Epithelial cell of proximal tubule (primary cell): ENCODE results near the gene SP1. TPM values are rescaled to one million over a fixed set of nuclear protein-coding genes. Genes with fewer than 3 reads are reported as not detected.
"Not testable (repeated sequence)": the region's sequence is repeated elsewhere in the genome, so short reads cannot be mapped to it uniquely, and the experiment has no call there.

Experiments used
- DNase-seq: peaks from one replicate; pipeline ENCODE4 v3.0.0-alpha.2; 2011; ENCODE audit warnings: low read depth
- H3K4me3 ChIP-seq: 2 replicates; pipeline ENCODE4 v1.5.1; 2011; ENCODE audit warnings: low read depth, mild to moderate bottlenecking, low read length
- total RNA-seq: library from RNA; depleted of rRNA; stranded (reverse); fragments of >200 nt; gene quantifications from 2 replicates; pipeline ENCODE4 v1.2.3, GENCODE V29; 2015
- TF ChIP-seq, protein P1 (sequence below): conservative IDR thresholded peaks from 2 replicates; pipeline ENCODE4 v1.5.1; 2012; ENCODE audit warnings: low read depth, mild to moderate bottlenecking, low read length

Gene SP1
- total RNA-seq, 1 donor from 2014 or later: 29.2 TPM

DNA sequence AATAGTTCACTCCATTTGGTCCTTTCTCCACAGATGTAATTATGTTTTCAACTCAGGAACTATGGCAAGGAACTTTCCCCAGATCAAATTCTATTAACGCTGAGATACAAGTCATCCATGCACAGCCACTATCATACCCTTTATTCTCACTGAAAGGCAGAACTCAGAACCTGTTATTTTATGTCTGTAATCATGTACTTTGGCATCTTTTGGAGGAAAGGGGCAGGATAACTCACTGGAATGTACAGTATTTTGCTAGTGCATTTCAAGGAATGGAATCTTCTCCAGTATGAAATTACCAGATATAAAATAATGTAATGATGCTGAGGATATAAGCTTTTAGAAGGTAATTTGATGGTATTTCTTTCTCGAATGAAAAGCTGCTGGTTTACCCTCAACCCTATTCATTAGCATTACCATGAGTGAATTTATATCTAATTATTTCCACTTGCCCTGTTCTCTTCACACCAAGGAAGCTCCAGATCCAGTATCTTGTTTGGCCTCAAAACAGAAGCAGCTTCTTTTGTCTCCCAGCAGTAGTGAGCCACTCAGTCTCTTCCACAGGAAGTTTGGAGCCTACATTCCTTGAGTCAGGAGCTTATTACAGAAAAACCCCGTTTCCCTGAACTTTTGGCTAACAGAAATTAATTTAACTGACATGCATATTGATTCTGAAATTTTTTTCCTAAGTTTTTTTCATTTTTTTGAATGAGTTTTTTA, 33.7 kb downstream of the SP1 start:
- TF ChIP-seq, protein P1, sequence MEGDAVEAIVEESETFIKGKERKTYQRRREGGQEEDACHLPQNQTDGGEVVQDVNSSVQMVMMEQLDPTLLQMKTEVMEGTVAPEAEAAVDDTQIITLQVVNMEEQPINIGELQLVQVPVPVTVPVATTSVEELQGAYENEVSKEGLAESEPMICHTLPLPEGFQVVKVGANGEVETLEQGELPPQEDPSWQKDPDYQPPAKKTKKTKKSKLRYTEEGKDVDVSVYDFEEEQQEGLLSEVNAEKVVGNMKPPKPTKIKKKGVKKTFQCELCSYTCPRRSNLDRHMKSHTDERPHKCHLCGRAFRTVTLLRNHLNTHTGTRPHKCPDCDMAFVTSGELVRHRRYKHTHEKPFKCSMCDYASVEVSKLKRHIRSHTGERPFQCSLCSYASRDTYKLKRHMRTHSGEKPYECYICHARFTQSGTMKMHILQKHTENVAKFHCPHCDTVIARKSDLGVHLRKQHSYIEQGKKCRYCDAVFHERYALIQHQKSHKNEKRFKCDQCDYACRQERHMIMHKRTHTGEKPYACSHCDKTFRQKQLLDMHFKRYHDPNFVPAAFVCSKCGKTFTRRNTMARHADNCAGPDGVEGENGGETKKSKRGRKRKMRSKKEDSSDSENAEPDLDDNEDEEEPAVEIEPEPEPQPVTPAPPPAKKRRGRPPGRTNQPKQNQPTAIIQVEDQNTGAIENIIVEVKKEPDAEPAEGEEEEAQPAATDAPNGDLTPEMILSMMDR: no peak
- no peak overlapping the region for H3K4me3 ChIP-seq
- no peak for DNase-seq

- no peak overlapping the region for H3K4me3 ChIP-seq
- no peak for DNase-seq
- TF ChIP-seq, protein P1: no peak
These were observed 34.9 kb downstream of the SP1 start for GRCh38 chr12:53414756-53415417.

DNA sequence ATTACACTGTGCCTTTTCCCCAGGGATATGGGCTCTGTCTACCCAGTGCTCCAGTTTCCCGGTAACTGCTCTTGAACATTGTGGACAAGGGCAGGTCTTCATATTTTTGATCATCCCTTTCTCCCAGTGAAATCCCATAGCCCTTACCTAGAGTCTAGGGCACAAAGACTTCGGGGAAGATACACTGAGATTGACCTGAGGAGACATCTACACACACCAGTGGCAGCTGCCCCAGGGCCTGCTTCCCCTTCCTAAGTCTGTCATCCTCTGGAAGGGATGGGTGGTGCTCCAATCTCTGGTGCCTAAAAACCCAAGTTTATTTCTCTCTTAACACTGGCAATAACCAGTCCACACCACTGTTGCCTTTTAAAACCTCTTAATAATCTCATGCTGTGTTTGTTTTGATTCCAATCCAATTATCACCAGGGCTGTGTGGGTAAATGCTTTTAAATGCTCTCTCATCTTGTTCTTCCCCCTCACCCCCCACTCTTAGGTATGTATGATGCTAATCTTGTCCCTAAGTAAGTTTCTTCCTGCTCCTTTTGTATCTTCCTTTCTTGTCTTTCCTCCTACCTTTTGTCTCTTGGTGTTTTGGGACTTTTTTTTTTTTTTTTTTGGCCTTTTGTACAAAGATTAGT, 35.9 kb downstream of the SP1 start:
- not testable (repeated sequence) for H3K4me3 ChIP-seq, DNase-seq

GRCh38 chr12:53417291-53417816, 37.4 kb downstream of the SP1 start:
- DNase-seq, H3K4me3 ChIP-seq: not testable (repeated sequence)

- TF ChIP-seq, protein P1: no peak
- no peak for DNase-seq
- no peak overlapping the region for H3K4me3 ChIP-seq
These were observed 38.2 kb downstream of the SP1 start for GRCh38 chr12:53418221-53418620.

GRCh38 chr12:53419756-53420155, 39.8 kb downstream of the SP1 start:
- no peak overlapping the region for H3K4me3 ChIP-seq
- TF ChIP-seq, protein P1: no peak
- DNase-seq: no peak

- H3K4me3 ChIP-seq, DNase-seq: not testable (repeated sequence)
These were observed 42.3 kb downstream of the SP1 start for GRCh38 chr12:53422247-53422646.

DNA sequence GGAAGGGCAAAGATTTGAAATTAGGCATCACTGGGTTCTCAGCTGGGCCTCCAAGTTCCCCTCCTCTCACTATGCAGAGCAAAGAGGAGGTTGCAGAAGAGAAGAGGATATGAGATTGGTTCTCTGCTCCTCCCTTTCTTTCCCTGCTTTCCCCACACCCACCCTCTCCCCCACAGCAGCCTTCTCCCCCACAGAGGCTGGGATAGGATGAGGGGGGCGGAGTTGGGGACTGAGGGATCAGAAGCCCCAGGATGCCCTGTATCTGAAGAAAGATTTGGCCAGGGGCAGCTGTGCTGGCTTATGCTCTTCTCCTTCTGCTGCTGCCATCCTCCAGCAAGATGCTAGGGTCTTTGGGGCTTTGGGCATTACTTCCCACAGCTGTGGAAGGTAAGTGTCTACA, 43.6 kb downstream of the SP1 start, which contains the start of gene AMHR2:
TSS of gene AMHR2 (plus strand) at position 259 of the 400 bp plus-strand sequence. CDS start at position 339, 80 bp downstream.
- TF ChIP-seq, protein P1: no peak
- DNase-seq: no peak
- no peak within 1 kb of the TSS for H3K4me3 ChIP-seq
